Measurements from ENCODE around the gene ITM2A. TPM values are rescaled to one million over a fixed set of nuclear protein-coding genes. Genes with fewer than 3 reads are reported as not detected.

Gene ITM2A
- 104 TPM for total RNA-seq

GRCh38 chrX:79366873-79367749 lies at the start of gene ITM2A:
Gene ITM2A (minus strand): TSS chrX:79367334. CDS start chrX:79367215, 119 bp downstream.

Other genes starting within 250 kb of the ITM2A start
- gene GPR174, start 222.6 kb downstream of the ITM2A start, total RNA-seq = 0.44 TPM